Activated CD4-positive, alpha-beta memory T cell treated with anti-CD3 and anti-CD28 coated beads for 36 hours (primary cell): ENCODE results near the gene LRRC4C. TPM values are rescaled to one million over a fixed set of nuclear protein-coding genes. Genes with fewer than 3 reads are reported as not detected.

Source experiments
- CTCF ChIA-PET: fragments of 350-600 bp; sonication (Branson Sonifier 250); formaldehyde crosslinking; loops from one replicate; lab custom pipeline; 2021; ENCODE audit warnings: antibody characterized with exemption, inconsistent platforms; lab: Charles Lee
- POLR2A ChIA-PET: fragments of 350-600 bp; sonication (Branson Sonifier 250); formaldehyde crosslinking; loops from one replicate; lab custom pipeline; 2021; ENCODE audit warnings: antibody characterized with exemption; lab: Charles Lee
- DNase-seq: peaks from one replicate; pipeline ENCODE4 v3.0.0-alpha.2; 2020
- H3K27ac Mint-ChIP-seq: one replicate; pipeline ENCODE4 v1.8.0; 2021; ENCODE audit warnings: mixed read lengths
- H3K27me3 Mint-ChIP-seq: one replicate; pipeline ENCODE4 v1.8.0; 2021; ENCODE audit warnings: mixed read lengths
- H3K36me3 Mint-ChIP-seq: one replicate; pipeline ENCODE4 v1.8.0; 2021; ENCODE audit warnings: mixed read lengths
- H3K4me1 Mint-ChIP-seq: one replicate; pipeline ENCODE4 v1.8.0; 2021; ENCODE audit warnings: low read depth, mixed read lengths
- H3K4me3 Mint-ChIP-seq: one replicate; pipeline ENCODE4 v1.8.0; 2021; ENCODE audit warnings: mild to moderate bottlenecking, mixed read lengths
- H3K9me3 Mint-ChIP-seq: one replicate; pipeline ENCODE4 v1.8.0; 2021; ENCODE audit warnings: mixed read lengths
- intact Hi-C: fragments of 100-400 bp; cut with micrococcal nuclease; formaldehyde crosslinking; loops from one replicate; pipeline ENCODE4 v1.15.1; 2023
- total RNA-seq, 2 experiments: library from RNA; stranded (reverse); gene quantifications; one replicate each; pipeline ENCODE4 v1.2.3, GENCODE V29; 2021

LRRC4C gene
- total RNA-seq, 2 experiments from 2014 or later = not detected

DNA sequence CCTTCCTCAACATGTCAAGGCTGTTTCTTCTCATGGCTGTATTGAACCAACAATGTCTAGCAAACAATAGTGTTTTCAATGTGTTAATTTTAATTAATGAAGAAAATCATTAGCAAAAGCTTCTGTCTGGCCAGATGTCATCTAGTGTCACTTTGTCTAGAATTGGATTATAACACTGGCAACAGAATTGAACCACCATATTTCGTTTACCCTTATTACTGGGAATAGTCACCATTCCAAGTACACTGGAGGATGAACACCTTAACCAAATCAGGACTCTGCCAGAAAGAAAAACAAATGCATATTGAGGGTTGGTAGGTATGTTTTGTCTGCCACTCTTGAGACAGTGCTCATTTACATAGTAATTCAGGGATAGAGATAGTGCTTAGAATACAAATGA, 146.2 kb downstream of the LRRC4C start:
- peaks cover 7% of the 10 kb centered on the region for H3K9me3 Mint-ChIP-seq
- no peak overlapping the region for H3K27ac Mint-ChIP-seq
- ChIA-PET POLR2A (no interaction called here), CTCF (no interaction called here)
- H3K36me3 Mint-ChIP-seq = no peaks in the 10 kb centered on the region
- DNase-seq = no peak
- no peak overlapping the region for H3K4me3 Mint-ChIP-seq
- no peaks in the 10 kb centered on the region for H3K27me3 Mint-ChIP-seq
- H3K4me1 Mint-ChIP-seq = no peaks in the 10 kb centered on the region
- intact Hi-C loops = no loop called here

DNA sequence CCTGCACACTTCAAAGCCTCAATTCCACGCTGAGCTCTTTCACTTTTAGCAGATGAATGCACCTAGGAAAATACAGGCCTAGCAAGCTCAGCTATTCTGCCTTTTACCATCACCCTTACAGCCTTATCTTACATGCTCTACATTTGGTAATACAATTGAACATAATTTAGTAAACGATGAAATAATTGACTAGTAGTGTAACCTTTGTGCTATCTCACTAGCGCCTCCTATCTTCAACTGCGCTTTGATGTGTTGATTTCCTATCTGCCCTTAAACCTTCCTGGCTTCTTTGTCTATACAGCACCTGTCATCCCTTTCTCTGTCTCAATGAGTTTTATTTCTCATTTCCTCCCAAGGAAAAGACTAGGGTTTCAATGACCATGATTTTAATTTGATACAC, 149.7 kb downstream of the LRRC4C start:
- H3K27me3 Mint-ChIP-seq = no peaks in the 10 kb centered on the region
- peaks cover 8% of the 10 kb centered on the region for H3K9me3 Mint-ChIP-seq
- ChIA-PET CTCF (no interaction called here), POLR2A (no interaction called here)
- DNase-seq = no peak
- no peak overlapping the region for H3K4me3 Mint-ChIP-seq
- no peaks in the 10 kb centered on the region for H3K4me1 Mint-ChIP-seq
- intact Hi-C loops = no loop called here
- H3K36me3 Mint-ChIP-seq = no peaks in the 10 kb centered on the region
- H3K27ac Mint-ChIP-seq = no peak overlapping the region

DNA sequence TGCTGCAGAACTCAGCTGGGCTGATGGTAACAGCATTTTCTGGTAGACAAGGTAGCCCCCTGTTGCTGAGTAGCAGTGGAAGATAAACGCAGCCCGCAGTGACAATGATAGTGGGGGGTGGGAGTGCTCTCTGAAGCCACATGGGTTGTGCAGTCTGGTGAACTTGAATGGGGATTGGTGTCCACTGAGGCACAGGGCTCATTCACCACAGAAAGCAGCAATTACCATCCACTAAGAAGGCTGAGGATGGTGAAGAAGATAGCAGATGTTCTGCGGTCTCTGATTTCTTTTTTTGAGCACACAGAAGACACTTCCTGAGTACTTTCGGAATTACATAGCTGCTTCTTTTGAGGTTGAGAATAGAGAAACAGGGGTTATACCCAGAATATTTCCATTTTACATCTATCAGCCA, 150.3 kb downstream of the LRRC4C start:
- H3K36me3 Mint-ChIP-seq = no peaks in the 10 kb centered on the region
- DNase-seq = no peak
- H3K27ac Mint-ChIP-seq = no peak overlapping the region
- H3K27me3 Mint-ChIP-seq = no peaks in the 10 kb centered on the region
- ChIA-PET CTCF (no interaction called here), POLR2A (no interaction called here)
- no peaks in the 10 kb centered on the region for H3K4me1 Mint-ChIP-seq
- intact Hi-C loops = no loop called here
- peaks cover 8% of the 10 kb centered on the region for H3K9me3 Mint-ChIP-seq
- H3K4me3 Mint-ChIP-seq = no peak overlapping the region

DNA sequence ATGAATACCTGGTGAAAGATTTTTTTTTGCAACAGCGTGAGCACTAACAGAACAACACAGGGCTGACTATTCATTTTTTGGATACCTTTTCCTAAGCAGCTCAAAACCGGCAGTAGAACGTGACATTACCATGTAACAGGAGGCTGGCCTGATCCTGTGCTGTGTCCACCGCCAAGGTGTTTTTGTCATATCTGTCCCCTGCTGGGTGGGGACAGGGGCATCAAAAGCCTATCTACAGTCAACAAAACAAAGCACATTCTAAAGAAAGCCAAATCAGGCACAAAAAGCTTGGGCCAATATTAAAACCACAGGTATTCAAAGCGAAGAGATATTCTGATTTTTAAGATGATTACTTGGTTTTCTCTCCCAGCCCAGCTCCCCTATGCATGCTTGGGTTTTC, 151.2 kb downstream of the LRRC4C start:
- H3K36me3 Mint-ChIP-seq = no peaks in the 10 kb centered on the region
- no peaks in the 10 kb centered on the region for H3K27me3 Mint-ChIP-seq
- H3K4me3 Mint-ChIP-seq = no peak overlapping the region
- H3K9me3 Mint-ChIP-seq = peaks cover 8% of the 10 kb centered on the region
- ChIA-PET CTCF (no interaction called here), POLR2A (no interaction called here)
- intact Hi-C loops = no loop called here
- H3K4me1 Mint-ChIP-seq = no peaks in the 10 kb centered on the region
- DNase-seq = no peak
- H3K27ac Mint-ChIP-seq = no peak overlapping the region

DNA sequence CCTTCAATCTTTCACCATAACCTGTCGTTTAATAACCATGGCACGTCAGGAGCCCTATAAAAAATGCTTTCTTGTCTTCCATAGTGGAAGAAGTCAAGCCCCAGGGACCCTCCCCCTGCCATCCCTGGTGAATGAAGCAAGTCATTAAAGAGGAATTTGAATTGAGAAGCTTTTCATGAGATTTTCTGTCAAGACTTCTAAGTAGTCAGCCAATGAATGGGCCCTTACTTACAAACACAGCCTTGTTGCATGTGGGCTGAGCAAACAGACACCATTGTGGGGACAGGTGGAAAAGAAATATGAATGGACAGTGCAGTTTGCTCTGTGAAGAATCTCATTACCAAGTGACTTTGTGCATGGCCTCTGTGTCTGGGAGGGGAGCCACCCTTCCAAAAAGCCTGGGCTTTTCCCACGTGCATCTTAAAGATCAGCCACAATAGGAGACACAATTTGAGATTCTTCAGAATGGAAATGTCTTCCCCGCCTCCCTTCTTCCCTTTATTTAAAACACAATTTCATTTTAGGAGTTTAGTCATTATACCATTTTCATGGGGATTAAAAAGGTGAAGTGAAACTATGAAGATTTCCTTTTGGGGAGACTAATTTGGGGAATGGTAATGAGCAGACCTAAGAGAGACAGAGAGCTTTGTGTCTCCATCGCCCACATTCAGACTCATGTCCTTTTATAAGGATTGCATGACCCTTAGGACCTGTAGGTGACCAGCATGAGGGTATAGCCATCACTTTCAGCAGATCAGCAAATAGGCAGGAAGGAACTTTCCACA, 152.0 kb downstream of the LRRC4C start:
- Mint-ChIP-seq H3K4me3 (no peak overlapping the region), H3K9me3 (peaks cover 10% of the 10 kb centered on the region), H3K4me1 (no peaks in the 10 kb centered on the region), H3K27ac (no peak overlapping the region), H3K27me3 (no peaks in the 10 kb centered on the region), H3K36me3 (no peaks in the 10 kb centered on the region)
- POLR2A ChIA-PET = no interaction called here
- intact Hi-C loops = no loop called here
- CTCF ChIA-PET = no interaction called here
- no peak for DNase-seq

DNA sequence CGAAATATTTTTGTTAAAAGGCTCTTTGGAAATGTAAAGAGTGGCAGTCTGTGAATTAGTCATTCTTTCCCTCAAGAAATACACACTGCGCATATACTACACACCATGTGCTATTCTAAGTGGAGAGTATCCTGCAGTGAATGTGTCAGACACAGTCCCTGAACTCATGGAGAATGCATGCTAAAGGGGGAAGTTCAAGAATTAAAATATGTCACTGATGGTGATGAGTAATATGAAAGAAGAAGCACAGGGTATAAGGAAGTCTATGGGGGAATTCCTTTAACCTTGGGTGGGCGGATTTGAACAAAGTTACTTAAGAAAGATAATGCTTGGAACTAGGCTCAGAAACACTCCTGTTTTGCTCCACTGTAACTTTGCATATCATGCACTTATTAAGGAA, 153.0 kb downstream of the LRRC4C start:
- POLR2A ChIA-PET = no interaction called here
- CTCF ChIA-PET = no interaction called here
- Mint-ChIP-seq H3K27me3 (no peaks in the 10 kb centered on the region), H3K4me1 (no peaks in the 10 kb centered on the region), H3K9me3 (peaks cover 10% of the 10 kb centered on the region), H3K36me3 (no peaks in the 10 kb centered on the region), H3K4me3 (no peak overlapping the region), H3K27ac (no peak overlapping the region)
- DNase-seq = no peak
- intact Hi-C loops = no loop called here

DNA sequence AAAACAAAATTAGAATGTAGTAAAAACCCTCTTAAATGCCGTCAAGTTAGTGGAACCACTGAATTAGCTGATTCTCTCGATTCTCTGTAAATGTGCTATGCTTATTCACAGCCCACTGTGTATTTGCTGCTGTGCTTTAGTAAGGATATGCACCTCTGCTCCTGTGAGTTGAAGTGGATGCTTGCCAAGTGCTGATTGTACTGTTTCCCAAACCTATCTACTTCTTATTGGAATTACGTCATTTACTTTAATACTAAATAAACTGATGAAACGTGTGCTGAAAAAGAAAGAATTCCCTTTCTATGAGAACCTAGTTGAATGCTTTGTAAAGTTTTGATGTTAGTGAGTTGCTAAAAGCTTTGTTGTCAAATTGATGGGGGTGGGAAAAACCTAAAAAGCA, 158.4 kb downstream of the LRRC4C start:
- DNase-seq = no peak
- intact Hi-C loops = no loop called here
- H3K9me3 Mint-ChIP-seq = peaks cover 3% of the 10 kb centered on the region
- no peak overlapping the region for H3K4me3 Mint-ChIP-seq
- no peak overlapping the region for H3K27ac Mint-ChIP-seq
- no peaks in the 10 kb centered on the region for H3K4me1 Mint-ChIP-seq
- CTCF ChIA-PET = no interaction called here
- no peaks in the 10 kb centered on the region for H3K27me3 Mint-ChIP-seq
- POLR2A ChIA-PET = no interaction called here
- no peaks in the 10 kb centered on the region for H3K36me3 Mint-ChIP-seq

DNA sequence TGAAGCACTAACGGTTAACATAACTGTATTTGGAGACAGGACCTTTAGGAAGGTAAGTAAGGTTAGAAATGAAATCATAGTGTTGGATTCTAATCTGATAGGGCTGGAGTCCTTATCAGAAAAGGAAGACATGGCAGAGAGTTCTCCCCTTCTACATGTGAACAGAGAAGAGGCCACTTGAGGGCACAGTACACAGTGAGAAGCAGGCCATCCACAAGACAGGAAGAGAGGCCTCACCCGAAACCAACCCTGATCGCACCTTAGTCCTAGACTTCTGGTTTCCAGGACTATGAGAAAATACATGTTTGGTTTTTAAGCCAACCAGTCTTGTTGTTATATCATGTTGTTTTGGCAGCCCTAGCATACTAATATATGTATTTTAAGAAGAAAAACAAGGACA, 170.0 kb downstream of the LRRC4C start:
- H3K27me3 Mint-ChIP-seq = no peaks in the 10 kb centered on the region
- no peaks in the 10 kb centered on the region for H3K4me1 Mint-ChIP-seq
- CTCF ChIA-PET = no interaction called here
- no peak for DNase-seq
- H3K36me3 Mint-ChIP-seq = no peaks in the 10 kb centered on the region
- POLR2A ChIA-PET = no interaction called here
- no peak overlapping the region for H3K27ac Mint-ChIP-seq
- no peak overlapping the region for H3K4me3 Mint-ChIP-seq
- intact Hi-C loops = no loop called here
- peaks cover 11% of the 10 kb centered on the region for H3K9me3 Mint-ChIP-seq

DNA sequence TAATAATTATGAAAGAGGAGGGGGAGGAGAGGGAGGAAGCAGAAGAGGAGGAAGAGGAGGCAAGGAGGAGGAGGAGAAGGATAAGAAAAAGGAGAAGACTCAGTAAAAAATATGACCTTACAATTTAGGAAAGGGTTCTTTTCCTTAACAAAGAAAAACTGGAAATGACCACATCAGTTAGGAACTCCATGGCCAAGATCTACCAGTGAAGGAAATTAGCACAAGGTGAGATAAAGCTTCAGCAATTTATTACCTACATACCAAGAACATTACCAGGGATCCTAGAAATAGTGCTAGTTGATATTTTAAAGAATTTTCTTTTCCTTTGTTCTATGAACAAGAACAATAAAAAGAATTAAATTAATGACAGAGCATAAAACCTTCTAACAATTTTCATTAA, 172.7 kb downstream of the LRRC4C start:
- POLR2A ChIA-PET = no interaction called here
- H3K9me3 Mint-ChIP-seq = peaks cover 15% of the 10 kb centered on the region
- H3K36me3 Mint-ChIP-seq = no peaks in the 10 kb centered on the region
- intact Hi-C loops = no loop called here
- DNase-seq = no peak
- H3K4me3 Mint-ChIP-seq = no peak overlapping the region
- H3K4me1 Mint-ChIP-seq = no peaks in the 10 kb centered on the region
- no peak overlapping the region for H3K27ac Mint-ChIP-seq
- CTCF ChIA-PET = no interaction called here
- no peaks in the 10 kb centered on the region for H3K27me3 Mint-ChIP-seq

DNA sequence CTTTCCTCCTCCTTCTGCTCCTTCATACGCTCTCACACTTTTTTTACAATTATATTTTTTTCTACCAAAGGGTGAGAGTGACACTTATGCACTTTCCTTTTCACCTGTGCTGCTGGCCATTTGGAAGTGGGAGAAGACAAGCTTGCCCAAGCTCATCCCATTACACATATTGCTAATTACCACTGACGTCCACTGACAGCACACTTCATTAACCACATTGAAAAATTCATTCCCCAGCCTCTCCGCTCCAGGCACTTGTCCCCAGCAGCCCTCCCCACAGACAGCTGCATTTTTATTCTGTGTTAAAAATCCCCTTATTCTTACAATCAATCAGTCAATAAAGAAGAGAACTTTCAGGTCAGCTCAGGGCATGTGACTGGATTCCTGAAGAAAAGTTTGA, 175.1 kb downstream of the LRRC4C start:
- Mint-ChIP-seq H3K4me3 (no peak overlapping the region), H3K9me3 (peaks cover 21% of the 10 kb centered on the region), H3K27me3 (no peaks in the 10 kb centered on the region), H3K36me3 (no peaks in the 10 kb centered on the region), H3K27ac (no peak overlapping the region), H3K4me1 (no peaks in the 10 kb centered on the region)
- CTCF ChIA-PET = no interaction called here
- POLR2A ChIA-PET = no interaction called here
- no peak for DNase-seq
- intact Hi-C loops = no loop called here

DNA sequence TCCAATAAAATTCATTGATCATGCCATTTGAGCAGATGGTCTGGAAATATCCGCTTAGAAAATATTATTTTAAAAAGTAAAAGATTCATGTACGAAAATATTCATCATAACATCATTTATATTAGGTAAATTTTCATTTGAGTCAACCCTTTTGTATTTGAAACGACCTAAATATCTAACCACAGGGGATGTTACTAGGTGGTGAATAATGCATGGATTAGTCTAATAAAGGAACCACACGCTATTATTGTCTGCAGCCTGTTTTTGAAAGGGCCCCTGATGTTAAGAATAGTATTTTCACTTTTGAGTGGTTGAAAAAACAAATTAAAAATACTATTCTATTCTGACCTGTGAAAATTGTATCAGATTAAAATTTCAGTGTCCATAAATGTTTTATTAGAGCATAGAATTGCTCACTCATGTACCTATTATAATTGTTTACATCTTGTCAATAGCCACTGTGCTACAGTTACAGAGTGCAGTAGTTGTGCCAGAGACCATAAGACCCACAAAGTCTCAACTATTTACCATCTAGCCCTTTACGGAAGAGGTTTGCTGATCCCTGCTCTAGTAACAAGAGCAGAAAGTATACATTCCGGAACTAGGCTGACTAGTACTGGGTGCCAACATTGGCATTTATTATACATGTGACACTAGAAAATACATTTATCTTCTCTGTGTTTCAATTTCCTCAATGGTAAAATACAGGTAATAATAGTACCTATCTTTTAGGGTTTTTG, 176.1 kb downstream of the LRRC4C start:
- ChIA-PET CTCF (no interaction called here), POLR2A (no interaction called here)
- Mint-ChIP-seq H3K4me1 (no peaks in the 10 kb centered on the region), H3K9me3 (peaks cover 25% of the 10 kb centered on the region), H3K4me3 (no peak overlapping the region), H3K27ac (no peak overlapping the region), H3K36me3 (no peaks in the 10 kb centered on the region), H3K27me3 (no peaks in the 10 kb centered on the region)
- DNase-seq = no peak
- intact Hi-C loops = no loop called here

DNA sequence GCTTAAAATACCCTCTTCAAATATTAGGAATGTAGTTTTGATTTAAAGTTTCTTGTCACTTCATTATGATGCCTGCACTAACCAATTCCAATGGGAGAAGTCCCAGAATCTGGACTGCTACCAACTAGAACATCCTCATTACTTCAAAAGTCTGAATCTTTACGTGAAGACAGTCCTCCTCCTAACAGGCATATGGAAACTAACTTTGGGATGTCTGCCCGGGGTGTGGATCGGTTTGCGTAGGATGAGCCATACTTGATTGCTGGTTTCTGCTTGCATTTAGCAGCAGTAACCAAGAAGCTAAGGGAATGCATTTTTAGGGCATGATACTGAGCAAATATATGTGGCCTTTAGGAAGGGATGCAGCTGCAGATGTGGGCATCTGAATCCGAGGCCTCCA, 177.1 kb downstream of the LRRC4C start:
- H3K27me3 Mint-ChIP-seq = no peaks in the 10 kb centered on the region
- H3K36me3 Mint-ChIP-seq = no peaks in the 10 kb centered on the region
- ChIA-PET CTCF (no interaction called here), POLR2A (no interaction called here)
- DNase-seq = no peak
- peaks cover 24% of the 10 kb centered on the region for H3K9me3 Mint-ChIP-seq
- no peak overlapping the region for H3K27ac Mint-ChIP-seq
- intact Hi-C loops = no loop called here
- no peak overlapping the region for H3K4me3 Mint-ChIP-seq
- no peaks in the 10 kb centered on the region for H3K4me1 Mint-ChIP-seq
